AG10803 (cell line): ENCODE data around the gene WDR13.
A peak's percentile ranks its signal among the peaks of the same experiment; 100 is the strongest.

Experiments used
- DNase-seq: peaks from one replicate; pipeline ENCODE4 v3.0.0; 2010; ENCODE audit warnings: low read depth
- H3K4me3 ChIP-seq: 2 replicates; pipeline ENCODE4 v1.5.1; 2011; ENCODE audit warnings: mild to moderate bottlenecking, low read length, control low read depth
- CTCF ChIP-seq: conservative IDR thresholded peaks from 2 replicates; pipeline ENCODE4 v1.5.1; 2011; ENCODE audit warnings: mild to moderate bottlenecking, low read length, control low read depth, inconsistent platforms

Gene WDR13

DNA sequence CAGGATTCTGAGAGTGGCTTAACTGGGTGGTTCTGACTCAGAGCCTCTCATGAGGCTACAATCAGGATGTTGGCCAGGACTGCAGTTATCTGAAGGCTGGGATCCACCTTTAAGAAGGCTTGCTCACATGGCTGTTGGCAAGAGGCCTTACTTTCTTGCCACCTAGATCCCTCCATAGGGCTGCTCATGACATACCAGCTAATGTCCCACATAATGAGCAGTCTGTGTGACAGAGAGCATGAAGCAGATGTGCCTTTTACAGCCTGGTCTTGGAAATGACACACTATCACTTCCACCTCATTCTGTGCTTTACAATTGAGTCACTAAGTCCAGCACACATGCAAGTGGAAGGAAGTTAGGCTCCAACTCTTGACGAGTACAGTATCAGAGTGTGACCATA, 27.3 kb upstream of the WDR13 start:
- no peak for TF ChIP-seq CTCF
- no peak overlapping the region for H3K4me3 ChIP-seq
- DNase-seq, result peak; percentile 33

DNA sequence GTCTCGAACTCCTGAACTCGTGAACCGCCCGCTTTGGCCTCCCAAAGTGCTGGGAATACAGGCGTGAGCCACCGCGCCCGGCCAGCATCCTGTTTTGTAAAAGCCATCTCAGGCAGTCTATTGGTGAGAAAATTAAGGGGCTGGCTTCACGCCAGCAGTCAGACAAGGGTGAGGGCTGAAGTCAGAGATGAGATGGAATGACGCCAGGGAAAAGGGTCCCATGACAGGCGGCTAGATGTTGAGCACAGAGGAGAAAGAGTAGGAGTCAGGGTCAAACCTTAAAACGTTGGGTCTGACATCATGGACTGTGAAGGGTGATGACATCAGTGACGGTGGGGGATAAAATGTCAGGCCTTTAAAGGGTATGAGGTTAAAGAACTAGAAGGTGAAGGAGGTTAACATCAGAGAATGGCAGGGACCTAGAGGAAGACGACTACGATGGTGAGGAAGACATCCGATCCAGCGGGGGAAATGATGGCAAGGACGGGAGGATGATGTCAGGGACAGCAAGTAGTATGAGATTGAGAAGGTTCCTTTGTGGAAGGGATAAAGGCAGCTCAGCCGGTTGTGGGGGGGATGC, 23.5 kb upstream of the WDR13 start:
- TF ChIP-seq CTCF, result no peak
- H3K4me3 ChIP-seq, result peak overlapping the region; percentile 66
- DNase-seq, result no peak

DNA sequence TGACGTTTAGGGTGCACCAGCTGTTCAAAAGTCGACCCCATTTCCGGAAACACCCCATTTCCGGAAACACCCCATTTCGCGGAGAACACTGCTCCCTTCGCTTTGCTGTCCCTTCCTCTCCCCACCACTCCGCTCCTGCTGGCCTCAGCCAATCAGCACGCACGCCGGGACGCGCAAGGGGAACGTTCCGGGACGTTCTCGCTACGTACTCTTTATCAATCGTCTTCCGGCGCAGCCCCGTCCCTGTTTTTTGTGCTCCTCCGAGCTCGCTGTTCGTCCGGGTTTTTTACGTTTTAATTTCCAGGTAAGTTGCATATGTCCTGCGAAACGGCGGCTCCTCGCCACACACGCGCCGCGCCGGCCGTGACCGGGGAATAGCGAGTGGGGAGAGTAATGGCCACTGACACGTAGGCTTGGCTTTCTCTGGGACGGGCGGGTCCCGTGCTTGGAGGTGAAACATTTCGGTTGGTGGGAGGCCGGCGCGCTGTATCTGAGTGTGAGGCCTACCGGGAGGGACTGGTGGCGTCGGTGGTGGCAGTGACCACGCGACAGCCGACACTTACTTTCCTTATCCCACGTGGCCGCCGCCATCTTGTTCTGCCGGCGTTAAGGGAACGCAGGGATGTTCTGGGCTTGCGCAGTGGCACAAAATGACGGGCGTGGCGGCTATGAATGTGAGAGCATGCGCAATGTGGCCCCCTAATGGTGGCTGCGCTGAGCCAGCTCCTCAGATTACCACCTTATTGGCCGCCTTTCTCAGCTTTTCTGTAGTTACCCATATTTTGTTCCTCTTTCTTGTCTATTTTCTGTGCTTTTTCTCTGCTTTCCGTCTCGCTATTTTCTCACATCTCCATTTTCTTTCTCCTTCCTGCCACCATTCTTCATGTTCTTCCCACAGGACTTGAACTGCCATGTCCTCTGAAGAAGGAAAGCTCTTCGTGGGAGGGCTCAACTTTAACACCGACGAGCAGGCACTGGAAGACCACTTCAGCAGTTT, 22.7 kb upstream of the WDR13 start, which contains the start of gene RBM3:
TSS of gene RBM3 (plus strand) at position 215 of the 997 bp plus-strand sequence. CDS start at position 912, 697 bp downstream.
- DNase-seq, result peak; percentile 94
- H3K4me3 ChIP-seq, result peak within 1 kb of the TSS; percentile 90
- TF ChIP-seq CTCF, result peak; percentile 40

DNA sequence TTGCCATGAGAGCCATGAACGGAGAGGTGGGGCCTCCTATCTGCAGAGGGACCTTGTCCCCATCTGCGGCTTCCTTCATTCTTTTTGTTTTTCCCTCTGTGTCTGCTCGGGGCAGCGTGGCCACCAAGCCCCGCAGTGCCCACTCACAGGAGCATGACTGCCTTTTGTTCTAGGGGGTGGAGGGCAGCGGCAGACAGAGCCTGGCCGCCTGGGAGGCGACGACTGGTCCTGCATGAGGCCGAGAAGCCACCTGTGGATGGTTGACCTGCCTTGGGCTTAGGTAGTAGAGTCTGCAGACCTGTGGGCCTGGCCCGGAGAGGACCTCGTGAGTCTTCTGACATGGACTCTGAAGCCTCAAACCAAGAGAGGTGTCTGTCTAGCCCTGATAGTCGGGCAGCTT, 21.6 kb upstream of the WDR13 start:
- TF ChIP-seq CTCF, result no peak
- no peak for DNase-seq
- H3K4me3 ChIP-seq, result peak overlapping the region; percentile 90

DNA sequence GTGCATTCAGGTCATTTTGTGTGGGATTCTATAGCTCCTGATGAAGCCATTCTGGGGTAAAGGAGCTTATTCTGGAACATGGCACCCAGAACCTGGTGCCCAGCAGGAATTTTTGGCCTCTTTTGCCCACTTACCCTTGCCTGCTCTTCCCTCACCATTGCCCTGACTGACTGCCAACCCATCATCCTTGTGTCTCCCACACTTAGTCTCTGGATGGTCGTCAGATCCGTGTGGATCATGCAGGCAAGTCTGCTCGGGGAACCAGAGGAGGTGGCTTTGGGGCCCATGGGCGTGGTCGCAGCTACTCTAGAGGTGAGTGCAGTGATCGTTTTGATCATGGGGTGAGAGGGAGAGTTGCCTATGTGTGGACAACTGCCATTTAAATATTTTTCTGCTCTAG, 21.2 kb upstream of the WDR13 start:
- no peak for TF ChIP-seq CTCF
- H3K4me3 ChIP-seq, result peak overlapping the region; percentile 90
- no peak for DNase-seq

GRCh38 chrX:48578661-48579128, 18.6 kb upstream of the WDR13 start:
- H3K4me3 ChIP-seq, result no peak overlapping the region
- DNase-seq, result no peak
- TF ChIP-seq CTCF, result no peak
